ENCODE results near the gene ADAMTS2. TPM values are rescaled to one million over a fixed set of nuclear protein-coding genes. Genes with fewer than 3 reads are reported as not detected.
"Not testable (repeated sequence)": the region's sequence is repeated elsewhere in the genome, so short reads cannot be mapped to it uniquely, and the experiment has no call there.

ADAMTS2 gene
- total RNA-seq, 1 experiment from 2014 or later: 3.9 TPM

GRCh38 chr5:179217356-179217755 lies 127.9 kb downstream of the ADAMTS2 start:
- no peak overlapping the region for H3K9ac ChIP-seq (ENCODE audit: low read length)
- ChIA-PET CTCF (no interaction called here), POLR2A (no interaction called here), RAD21 (ENCODE audit: low non-redundant PET in 1 of 2, low total read pairs in 2 of 2, uncharacterized antibody in 2 of 2, unreplicated experiment in 2 of 2) (no interaction called here)
- H2AFZ ChIP-seq (ENCODE audit: low read depth, low read length, poor library complexity, severe bottlenecking): no peak overlapping the region
- TF ChIP-seq POLR2A (IDR thresholded peaks at IDR 0.05; ENCODE audit: borderline replicate concordance, extremely low read depth, insufficient read depth, insufficient read length): no peak
- TF ChIP-seq ZNF274 (IDR thresholded peaks at IDR 0.05; ENCODE audit: low read depth, low read length): no peak
- TF ChIP-seq JUND (IDR thresholded peaks at IDR 0.05): no peak
- no peak for TF ChIP-seq ZFX (IDR thresholded peaks at IDR 0.05)
- no peak for TF ChIP-seq FOSL1 (IDR thresholded peaks at IDR 0.05; ENCODE audit: low read depth)
- TF ChIP-seq EGR1 (IDR thresholded peaks at IDR 0.05; ENCODE audit: low read depth): no peak
- TF ChIP-seq TCF7L2 (IDR thresholded peaks at IDR 0.05; ENCODE audit: borderline replicate concordance, extremely low read depth, insufficient read depth, insufficient read length): no peak
- no peak for TF ChIP-seq CTCF (IDR thresholded peaks at IDR 0.05 in 2 of 3, conservative IDR thresholded peaks at IDR 0.05 in 1 of 3; ENCODE audit: borderline replicate concordance in 1 of 3, insufficient read depth in 1 of 3, low read depth in 2 of 3, low read length in 2 of 3)
- no peaks in the 10 kb centered on the region for H3K27me3 ChIP-seq (ENCODE audit: insufficient read depth, low read length)
- ATAC-seq (no peak), DNase-seq (ENCODE audit: low read depth, low spot score) (no peak)
- H3K36me3 ChIP-seq (ENCODE audit: control insufficient read depth in 1 of 2, insufficient read depth in 2 of 2, low read length in 2 of 2): no peaks in the 10 kb centered on the region
- H3K9me3 ChIP-seq (ENCODE audit: control insufficient read depth in 1 of 2, insufficient read depth in 1 of 2, low read depth in 1 of 2, low read length in 2 of 2): no peaks in the 10 kb centered on the region
- no peak overlapping the region for H3K4me2 ChIP-seq (ENCODE audit: low read length)
- H3K27ac ChIP-seq (ENCODE audit: low read depth, low read length): no peak overlapping the region
- no peaks in the 10 kb centered on the region for H3K4me1 ChIP-seq (ENCODE audit: control insufficient read depth in 1 of 2, insufficient read depth in 2 of 2, low read length in 2 of 2)
- no peaks in the 10 kb centered on the region for H3K9me2 ChIP-seq (ENCODE audit: insufficient read depth)
- BruUV-seq (replicated peaks): no TSS peak
- H4K20me1 ChIP-seq (ENCODE audit: insufficient read depth): no peaks in the 10 kb centered on the region
- no peak overlapping the region for H3K4me3 ChIP-seq (replicated peaks in 1 of 2; ENCODE audit: low read depth in 1 of 2, low read length in 2 of 2)
- H3K79me2 ChIP-seq (ENCODE audit: insufficient read depth, low read length): no peaks in the 10 kb centered on the region
- intact Hi-C loops (cut with micrococcal nuclease): no loop called here

GRCh38 chr5:179216381-179216780 lies 128.9 kb downstream of the ADAMTS2 start:
- CTCF ChIA-PET; DNase-seq (ENCODE audit: low read depth, low spot score); H3K27me3 ChIP-seq (ENCODE audit: insufficient read depth, low read length); H3K9me2 ChIP-seq (ENCODE audit: insufficient read depth); intact Hi-C loops (cut with micrococcal nuclease); RAD21 ChIA-PET (ENCODE audit: low non-redundant PET in 1 of 2, low total read pairs in 2 of 2, uncharacterized antibody in 2 of 2, unreplicated experiment in 2 of 2); H3K4me2 ChIP-seq (ENCODE audit: low read length); H3K9ac ChIP-seq (ENCODE audit: low read length); H3K9me3 ChIP-seq (ENCODE audit: control insufficient read depth in 1 of 2, insufficient read depth in 1 of 2, low read depth in 1 of 2, low read length in 2 of 2); H3K4me3 ChIP-seq (replicated peaks in 1 of 2; ENCODE audit: low read depth in 1 of 2, low read length in 2 of 2); H3K36me3 ChIP-seq (ENCODE audit: control insufficient read depth in 1 of 2, insufficient read depth in 2 of 2, low read length in 2 of 2); H3K79me2 ChIP-seq (ENCODE audit: insufficient read depth, low read length); ATAC-seq; POLR2A ChIA-PET; H3K4me1 ChIP-seq (ENCODE audit: control insufficient read depth in 1 of 2, insufficient read depth in 2 of 2, low read length in 2 of 2); BruUV-seq (replicated peaks); H4K20me1 ChIP-seq (ENCODE audit: insufficient read depth); H3K27ac ChIP-seq (ENCODE audit: low read depth, low read length); H2AFZ ChIP-seq (ENCODE audit: low read depth, low read length, poor library complexity, severe bottlenecking): not testable (repeated sequence)

All from HCT116 (cell line).